HG02759 (cell line): Measurements from ENCODE around the gene NFKBIL1.
A peak's percentile ranks its signal among the peaks of the same experiment; 100 is the strongest.
"Not testable (repeated sequence)": the region's sequence is repeated elsewhere in the genome, so short reads cannot be mapped to it uniquely, and the experiment has no call there.

ENCODE experiments used
- ATAC-seq: cut with Tn5 transposase; IDR thresholded peaks from one replicate; pipeline ENCODE4 v1.9.1; 2021; ENCODE audit warnings: mild to moderate bottlenecking, moderate library complexity; ENCODE audit not compliant: unreplicated experiment

NFKBIL1 gene

DNA sequence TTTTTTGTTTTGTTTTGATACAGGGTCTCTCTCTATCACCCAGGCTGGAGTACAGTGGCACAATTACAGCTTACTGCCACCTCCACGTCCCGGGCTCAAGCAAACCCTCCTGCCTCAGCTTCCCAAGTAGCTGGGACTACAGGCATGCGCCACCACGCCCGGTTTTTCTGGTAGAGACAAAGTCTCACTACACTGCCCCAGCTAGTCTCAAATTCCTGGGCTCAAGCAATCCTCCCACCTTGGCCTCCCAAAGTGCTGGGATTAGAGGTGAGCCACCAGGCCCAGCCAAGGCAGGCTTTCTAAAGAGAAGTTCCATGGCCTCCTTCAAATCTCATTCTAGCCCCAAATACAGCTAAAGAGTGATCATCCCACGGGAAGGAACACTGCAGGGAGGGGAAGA lies 13.4 kb upstream of the NFKBIL1 start:
- no peak for ATAC-seq

DNA sequence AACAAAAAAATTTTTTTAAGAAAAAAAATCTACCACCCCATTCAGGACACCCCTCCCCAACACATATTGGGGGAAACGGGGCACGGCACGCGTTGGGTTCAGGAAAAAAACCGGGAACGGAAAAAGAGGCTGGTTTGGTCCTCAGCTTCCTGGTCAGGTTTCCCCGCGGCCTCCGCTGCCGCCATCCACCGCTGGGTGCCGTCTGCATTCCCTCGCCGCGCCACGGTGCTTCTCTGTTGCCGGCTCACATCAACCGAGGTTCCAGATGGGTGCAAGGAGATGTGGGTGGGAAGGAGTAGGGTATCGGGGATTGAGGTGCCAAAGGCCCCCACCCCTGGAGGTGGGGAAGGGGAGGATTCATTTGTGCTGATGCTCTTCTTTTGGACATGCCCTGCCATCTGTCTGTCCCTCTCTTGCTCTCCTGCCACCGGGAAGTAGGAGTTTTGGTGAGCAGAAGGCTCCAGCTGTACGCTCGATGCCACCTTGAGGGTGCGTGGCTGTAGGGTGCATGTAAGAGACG lies 12.8 kb upstream of the NFKBIL1 start:
- no peak for ATAC-seq

DNA sequence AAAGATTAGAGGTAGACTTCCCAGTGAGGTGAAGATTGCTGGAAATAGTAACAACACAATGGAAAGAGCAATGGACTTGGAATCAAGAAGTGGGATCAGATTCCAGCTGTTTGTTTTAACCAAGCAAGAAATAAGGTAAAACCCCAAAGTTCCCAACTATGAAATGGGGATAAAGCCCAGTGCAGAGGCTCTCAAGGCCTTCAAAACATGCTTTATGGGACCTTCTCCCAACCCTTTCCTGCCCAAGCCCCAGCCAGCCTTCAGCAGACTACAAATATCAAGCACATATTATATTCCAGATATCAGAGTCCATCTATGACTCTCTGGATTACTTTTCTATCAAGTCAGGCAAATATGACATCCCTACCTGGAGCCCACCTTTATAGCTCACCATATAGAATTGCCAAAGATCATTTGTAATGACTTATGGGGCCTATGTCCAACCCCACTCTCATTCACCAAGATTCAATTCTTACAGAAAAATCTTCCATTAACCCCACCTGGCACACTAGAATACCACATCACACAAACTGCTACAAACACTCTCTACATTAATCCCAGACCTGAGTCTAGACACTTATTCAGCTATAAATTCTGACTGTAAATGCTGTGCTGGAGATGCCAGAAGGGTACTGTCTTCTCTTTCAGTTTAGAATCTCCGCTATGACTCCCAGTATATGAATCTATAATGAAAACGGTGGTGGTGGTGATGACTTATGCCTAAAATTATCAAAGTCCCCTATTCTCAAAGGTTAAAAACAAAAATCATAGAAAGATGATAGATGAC lies 11.7 kb upstream of the NFKBIL1 start:
- no peak for ATAC-seq

DNA sequence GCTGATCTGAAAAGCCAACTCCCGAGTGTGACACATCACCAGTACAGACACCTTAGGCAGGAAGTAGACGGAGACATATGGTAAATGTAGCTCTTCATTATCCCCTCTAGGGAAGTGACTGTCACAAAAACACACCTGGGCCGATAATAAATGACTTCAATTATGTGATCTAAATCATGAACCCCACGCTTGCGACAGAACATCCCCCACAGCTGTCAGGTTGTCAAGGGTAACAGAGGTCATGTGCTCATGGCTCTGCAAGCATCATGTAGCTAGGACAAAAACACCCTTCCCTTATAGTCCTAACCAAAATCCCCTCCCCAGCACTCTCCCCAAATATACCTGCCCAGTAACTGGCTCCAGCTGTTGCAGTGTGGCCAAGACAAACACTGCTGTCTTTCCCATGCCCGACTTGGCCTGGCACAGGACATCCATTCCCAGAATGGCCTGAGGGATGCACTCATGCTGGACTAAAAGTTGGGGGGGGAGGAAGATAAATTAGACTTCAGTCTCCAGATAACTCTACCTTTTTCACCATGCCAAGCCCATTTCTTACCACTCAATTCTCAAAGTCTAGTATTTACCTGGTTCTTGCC lies 8.5 kb upstream of the NFKBIL1 start:
- ATAC-seq: no peak

DNA sequence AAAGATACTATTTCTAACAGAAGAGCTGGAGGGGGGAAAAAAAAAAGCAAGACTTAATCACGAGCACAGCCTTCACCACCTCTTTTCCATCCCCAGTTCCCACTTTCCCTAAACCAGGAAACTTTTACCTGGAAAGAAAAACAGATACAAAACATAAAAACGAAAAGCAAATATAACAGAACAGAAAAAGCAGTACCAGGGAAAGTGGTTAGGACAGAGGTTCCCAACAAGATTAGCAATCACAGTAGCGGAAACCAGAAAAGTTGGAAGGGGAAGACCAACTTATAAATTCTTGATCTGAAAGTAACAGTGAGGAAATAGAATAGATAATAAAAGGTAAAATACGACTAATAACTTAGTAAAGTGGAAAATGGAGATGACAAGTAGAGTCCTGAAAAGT lies 6.8 kb upstream of the NFKBIL1 start:
- no peak for ATAC-seq

DNA sequence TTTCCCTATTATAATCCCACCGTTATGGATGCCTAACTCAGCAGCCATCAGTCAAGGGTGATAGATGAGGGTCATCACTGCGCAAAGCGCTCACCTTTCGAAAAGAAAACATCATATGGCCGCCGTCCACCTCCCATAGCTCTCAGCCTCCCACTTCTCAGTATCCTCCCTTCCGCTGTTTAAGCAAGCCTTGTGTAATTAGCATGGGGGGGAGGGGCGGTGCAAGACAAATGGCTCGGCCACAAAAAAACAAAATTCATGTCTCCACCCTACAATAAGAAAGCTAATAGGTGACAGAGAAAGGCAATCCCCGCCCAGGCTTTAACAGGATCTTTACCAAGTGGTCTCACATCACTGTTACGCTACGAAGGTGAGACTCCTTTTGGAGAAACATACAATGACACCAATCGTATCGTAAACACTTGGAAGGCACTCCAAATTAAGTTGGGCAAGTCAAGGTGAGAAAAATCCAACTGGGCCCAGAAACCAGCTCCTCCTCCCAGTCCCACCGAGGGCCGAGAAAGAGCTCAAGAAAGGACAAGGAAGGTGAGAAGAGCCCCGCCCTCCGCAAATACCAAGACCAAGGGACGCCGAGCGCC lies 6.2 kb upstream of the NFKBIL1 start:
- ATAC-seq: no peak

DNA sequence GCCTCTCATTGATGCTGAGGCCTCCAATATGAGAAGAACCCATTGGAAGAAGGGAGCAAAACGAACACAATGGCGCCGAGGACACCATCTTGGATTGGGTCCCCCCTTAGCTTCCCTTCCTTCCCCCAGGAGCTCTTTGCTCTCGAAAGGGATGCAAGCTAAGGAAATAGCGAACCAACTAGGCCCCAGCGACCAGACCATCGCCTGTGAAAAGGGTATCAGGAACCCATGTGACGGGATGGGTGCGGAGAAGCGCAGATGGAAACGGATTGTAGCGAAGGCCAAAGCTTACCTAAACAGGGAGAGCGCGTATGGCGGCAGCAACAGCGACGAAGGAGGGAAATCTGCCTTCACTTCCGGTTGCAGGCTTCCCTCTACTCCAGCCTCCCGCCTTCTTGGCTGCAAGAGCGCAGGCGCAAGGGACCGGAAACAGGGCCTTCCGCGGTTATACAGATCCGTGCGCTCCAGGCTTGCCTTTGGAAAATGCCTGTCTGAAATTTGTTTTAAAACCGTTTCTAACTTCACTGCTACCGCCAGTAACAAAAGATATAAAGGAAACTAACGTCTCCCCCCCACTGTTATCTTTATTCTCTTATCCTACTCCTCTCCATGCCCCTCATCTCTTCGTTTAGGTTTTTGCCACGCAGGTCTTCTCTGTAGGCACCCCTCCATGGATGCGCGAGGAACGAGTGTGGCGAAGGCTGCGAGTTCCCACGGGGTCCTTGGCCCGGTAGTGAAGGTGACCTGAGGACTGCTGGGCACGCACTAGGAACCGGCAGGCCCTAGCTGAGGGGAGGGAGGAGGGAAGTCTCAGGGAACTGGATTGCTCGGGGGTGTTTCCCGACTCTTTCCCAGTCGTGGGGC lies 5.5 kb upstream of the NFKBIL1 start, which contains the start of gene DDX39B:
TSS of gene DDX39B (minus strand) at position 346 of the 864 bp plus-strand sequence. CDS start 1,471 bp downstream, outside the sequence.
- peak; percentile 70 for ATAC-seq

DNA sequence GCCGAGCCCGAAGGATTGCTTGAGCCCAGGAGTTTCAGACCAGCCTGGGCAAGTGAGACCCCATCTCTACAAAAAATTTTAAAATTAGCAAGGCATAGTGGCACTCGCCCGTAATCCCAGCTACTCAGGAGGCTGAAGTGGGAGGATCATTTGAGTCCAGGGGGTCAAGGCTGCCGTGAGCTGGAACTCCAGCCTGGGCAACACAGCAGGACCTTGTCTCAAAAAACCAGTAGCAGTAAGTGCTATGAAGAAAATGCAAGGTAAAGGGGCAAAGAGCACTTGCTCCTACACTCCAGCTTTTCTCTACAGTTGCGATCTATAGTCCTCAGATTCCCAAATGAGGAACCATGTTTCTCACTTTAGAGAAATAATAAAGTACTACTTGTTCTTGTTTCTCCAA lies 3.8 kb upstream of the NFKBIL1 start:
- no peak for ATAC-seq

DNA sequence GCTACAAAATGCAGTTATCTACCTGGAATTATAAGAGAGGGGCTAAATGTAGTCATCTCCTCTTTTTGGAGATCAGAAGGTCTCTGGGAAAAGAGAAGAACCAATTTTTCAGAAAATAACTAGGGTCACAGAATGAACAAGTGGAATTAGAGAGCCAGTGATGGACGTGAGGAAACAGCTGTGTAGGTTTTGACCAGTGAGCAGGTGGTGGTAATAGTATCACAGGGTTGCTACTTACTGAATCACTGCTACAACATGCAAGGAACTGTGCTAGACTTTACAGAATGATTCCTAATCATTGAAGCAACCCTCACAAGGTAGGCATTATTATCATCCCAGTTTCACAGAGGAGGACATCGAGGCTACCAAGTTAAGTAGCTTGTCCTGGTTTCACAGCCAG lies 2.7 kb upstream of the NFKBIL1 start:
- ATAC-seq: no peak

DNA sequence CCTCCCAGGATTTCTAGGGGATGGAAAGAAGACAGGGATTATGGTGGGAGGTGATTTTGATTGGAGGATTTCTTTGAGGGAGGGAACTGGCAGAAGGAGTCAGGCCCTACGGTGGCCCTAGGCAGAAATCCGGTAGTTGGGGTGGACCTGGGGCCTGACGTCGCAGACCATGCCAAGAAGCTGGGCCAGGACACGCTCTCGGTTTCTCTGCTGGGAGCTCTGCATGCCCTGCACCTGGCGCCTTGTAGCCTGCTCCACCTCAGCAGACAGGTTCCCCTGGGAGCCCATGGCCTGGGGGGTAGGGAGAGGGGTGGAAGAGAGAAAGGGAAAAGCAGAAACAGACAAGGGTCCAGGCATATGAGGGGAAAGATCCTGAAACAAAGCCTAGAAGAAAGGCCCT lies 2.1 kb upstream of the NFKBIL1 start:
- ATAC-seq: no peak

DNA sequence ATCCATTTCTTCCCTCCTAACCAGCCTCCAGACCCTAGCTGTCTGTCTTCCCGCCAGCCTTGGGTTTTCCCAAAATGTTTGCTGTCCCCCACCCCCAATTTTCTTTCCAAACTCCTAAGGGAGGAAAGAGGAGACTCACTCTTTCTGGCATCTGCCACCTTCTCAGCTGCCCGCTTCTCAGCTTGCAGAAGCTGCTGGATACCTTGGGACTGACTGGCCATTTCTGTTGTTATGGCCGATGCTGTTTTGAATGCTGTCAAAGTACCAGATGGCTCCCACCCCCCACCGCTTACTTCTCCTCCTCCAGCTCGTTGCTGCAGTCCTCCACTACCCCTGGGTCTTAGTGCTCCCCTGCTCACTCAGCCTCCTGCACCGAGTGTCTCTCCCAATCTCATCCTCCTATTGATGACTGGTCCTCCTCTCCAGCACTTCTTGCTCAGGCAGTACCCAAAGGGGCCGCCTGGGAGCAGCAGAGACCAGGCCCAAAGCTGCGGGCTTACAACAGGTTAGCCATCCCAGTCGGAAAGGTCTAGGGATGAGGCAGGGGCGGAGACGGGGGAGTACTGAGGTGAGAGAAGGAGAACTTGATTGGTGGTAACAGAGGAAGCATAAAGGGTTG lies 960 bp upstream of the NFKBIL1 start, which contains the start of gene ATP6V1G2:
TSS of gene ATP6V1G2 (minus strand) at position 270 of the 619 bp plus-strand sequence. CDS start at position 221, 49 bp downstream.
- peak; percentile 48 for ATAC-seq

DNA sequence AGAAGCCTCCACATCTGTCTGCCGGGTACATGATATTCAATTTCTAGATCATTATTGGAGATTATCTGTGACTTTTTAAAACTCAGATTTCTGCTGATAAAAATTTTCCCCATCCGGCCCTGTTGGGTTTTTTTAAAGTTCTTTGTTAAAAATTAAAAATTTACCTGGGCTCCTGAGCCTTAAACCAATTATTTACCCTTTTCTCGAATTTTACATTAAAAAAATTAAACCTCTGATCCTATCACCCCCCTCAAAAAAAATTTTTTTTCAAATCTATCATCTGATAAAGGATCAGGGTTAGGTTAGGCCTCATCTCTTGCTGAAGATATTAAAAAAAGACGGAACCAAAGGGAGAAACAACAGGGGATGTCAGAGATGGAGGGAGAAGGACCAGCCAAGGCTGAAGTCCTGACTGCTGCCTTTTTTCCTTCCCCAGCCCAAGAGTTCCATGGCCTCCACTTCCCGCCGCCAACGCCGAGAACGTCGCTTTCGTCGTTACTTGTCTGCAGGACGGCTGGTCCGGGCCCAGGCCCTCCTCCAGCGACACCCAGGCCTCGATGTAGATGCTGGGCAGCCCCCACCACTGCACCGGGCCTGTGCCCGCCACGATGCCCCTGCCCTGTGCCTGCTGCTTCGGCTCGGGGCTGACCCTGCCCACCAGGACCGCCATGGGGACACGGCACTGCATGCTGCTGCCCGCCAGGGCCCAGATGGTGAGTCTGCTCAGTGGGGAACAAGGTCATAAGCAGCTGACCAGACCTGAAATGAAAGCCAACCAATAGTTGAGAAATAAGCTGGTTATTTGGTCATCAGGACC lies 527 bp downstream of the NFKBIL1 start:
- ATAC-seq: no peak

DNA sequence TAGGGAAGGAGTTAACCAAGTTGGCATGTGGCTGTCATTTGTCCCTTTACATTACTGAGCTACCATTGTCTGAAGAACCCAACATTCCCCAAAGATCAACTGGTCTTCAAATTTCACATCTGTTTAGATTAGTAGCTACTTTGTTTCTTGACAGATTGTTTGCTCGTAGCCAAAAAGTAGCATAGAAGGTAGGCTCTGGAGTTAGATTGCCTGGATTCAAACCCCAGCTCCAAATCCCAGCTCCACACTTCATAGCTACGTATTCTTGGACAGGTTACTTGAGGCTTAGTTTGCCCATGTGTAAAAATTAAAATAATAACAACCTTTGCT lies 1.1 kb downstream of the NFKBIL1 start:
- no peak for ATAC-seq

DNA sequence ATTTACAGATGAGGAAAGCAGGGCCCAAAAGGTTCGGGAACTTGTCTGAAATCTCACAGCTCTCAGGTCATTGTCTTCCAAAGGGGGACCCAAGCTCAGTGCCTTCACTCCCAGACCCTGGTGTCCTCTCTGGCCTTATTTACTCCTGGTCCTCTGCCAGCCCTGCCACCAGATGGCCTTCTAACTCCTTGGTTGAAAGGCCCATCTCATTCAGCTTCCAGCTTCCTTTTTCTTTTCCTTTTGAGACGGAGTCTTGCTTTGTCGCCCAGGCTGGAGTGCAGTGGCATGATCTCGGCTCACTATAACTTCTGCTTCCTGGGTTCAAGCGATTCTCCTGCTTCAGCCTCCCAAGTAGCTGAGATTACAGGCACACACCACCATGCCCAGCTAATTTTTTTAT lies 4.0 kb downstream of the NFKBIL1 start:
- ATAC-seq: not testable (repeated sequence)

DNA sequence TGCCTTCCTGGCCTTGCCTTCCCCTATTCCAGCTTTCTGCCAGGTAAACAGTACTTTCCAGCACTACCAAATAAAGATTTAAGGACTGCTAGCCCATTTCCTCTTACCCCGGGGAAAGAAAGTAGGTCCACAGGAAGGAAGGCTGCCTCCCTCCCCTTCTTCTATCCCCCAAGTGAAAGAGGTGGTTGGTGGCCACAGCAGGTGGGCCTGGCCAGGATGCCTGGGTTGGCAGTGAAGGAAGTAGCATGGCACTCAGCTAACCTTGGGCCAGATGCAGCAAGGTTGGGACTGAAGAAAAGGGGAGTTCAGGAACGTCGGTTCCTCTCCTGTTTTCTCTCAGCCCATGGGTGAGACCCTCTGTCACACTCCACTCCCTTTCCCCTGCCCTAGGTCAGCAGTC lies 8.9 kb downstream of the NFKBIL1 start:
- ATAC-seq: no peak

DNA sequence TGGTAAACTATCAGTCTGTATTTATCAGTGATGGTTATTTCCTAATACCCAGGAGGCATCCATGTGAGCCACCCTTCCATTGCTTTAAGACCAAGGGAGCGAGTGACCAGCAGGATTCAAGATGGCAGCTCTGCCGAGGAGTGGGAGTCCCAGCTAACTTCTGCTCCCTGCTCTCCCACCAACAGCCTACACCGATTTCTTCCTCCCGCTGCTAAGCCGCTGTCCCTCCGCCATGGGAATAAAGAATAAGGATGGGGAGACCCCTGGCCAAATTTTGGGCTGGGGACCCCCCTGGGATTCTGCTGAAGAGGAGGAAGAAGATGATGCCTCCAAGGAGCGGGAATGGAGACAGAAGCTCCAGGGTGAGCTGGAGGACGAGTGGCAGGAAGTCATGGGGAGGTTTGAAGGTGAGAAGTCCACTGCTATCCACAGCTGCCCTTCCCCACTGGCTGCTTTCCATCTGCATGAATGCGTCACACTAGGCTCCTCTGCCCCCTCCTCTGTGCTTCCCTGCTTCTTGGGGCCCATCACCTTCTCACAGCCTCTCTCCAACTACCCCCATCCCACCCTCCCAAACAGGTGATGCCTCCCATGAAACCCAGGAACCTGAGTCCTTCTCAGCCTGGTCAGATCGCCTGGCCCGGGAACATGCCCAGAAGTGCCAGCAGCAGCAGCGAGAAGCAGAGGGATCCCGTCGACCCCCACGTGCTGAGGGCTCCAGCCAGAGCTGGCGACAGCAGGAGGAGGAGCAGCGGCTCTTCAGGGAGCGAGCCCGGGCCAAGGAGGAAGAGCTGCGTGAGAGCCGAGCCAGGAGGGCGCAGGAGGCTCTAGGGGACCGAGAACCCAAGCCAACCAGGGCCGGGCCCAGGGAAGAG lies 10.3 kb downstream of the NFKBIL1 start:
- no peak for ATAC-seq

DNA sequence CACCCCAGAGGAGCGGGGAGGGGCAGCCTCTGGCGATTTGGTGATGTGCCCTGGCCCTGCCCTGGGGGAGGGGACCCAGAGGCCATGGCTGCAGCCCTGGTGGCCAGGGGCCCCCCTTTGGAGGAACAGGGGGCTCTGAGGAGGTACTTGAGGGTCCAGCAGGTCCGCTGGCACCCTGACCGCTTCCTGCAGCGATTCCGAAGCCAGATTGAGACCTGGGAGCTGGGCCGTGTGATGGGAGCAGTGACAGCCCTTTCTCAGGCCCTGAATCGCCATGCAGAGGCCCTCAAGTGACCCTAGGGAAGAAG lies 10.9 kb downstream of the NFKBIL1 start:
- no peak for ATAC-seq

DNA sequence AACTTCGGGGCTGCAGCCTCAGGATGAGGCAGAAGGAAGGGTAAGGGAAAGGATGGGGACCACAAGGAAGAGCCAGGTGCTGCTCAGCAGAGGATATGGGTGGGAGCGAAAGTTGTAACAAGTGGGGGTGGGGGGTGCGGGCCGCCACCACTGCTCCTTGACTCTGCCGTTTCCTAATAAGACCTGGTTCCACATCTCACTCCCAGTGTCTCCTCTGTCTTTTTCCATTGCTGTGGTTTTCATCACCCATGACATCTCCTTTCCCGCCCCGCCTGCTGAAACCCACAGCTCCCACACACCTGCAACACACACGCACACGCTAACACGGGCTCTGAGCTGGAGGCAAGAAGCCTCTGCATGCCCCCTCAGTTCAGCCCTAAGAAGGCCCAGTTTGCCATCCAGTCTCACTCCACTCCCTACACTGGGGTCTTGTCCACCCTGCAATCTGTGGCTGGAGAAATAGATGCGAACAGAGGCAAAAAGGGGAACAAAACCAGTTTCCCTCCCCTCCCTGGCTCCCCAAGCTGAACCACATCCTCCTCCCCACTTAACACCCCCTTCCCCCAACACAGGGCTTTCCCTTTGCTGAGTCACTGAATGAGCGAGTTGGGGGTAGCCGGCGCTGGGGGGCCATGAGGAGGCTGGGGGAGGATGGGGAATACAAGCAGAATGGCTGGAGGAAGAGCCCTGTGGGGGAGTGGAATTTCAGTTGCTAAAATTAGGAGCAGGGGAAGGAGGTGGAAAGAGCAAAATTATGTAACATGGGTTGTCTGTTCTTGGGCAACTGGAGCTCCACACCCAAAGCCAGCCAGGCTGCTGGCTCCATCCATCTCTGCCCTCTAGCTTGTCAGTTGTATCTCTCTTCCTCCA lies 11.5 kb downstream of the NFKBIL1 start:
- no peak for ATAC-seq
